ENCODE data around the gene CTIF.

Gene CTIF

GRCh38 chr18:48683661-48684060 is 144.8 kb downstream of the CTIF start:
- DNase-seq (ENCODE audit: low read depth), result no peak

- no peak for DNase-seq (ENCODE audit: low read depth)
Observed at GRCh38 chr18:48687346-48688042, 148.7 kb downstream of the CTIF start.

- no peak for DNase-seq (ENCODE audit: low read depth)
Observed at GRCh38 chr18:48688961-48689360, 150.1 kb downstream of the CTIF start.

- no peak for DNase-seq (ENCODE audit: low read depth)
Observed at GRCh38 chr18:48689548-48689947, 150.7 kb downstream of the CTIF start.

- DNase-seq (ENCODE audit: low read depth), result no peak
Observed at GRCh38 chr18:48690494-48690893, 151.7 kb downstream of the CTIF start.

GRCh38 chr18:48693006-48693405 is 154.2 kb downstream of the CTIF start:
- DNase-seq (ENCODE audit: low read depth), result no peak

- no peak for DNase-seq (ENCODE audit: low read depth)
Observed at GRCh38 chr18:48693625-48694262, 154.9 kb downstream of the CTIF start.

- DNase-seq (ENCODE audit: low read depth), result no peak
Observed at GRCh38 chr18:48694295-48694694, 155.5 kb downstream of the CTIF start.

- DNase-seq (ENCODE audit: low read depth), result no peak
Observed at GRCh38 chr18:48695671-48696070, 156.8 kb downstream of the CTIF start.

GRCh38 chr18:48696218-48696617 is 157.4 kb downstream of the CTIF start:
- no peak for DNase-seq (ENCODE audit: low read depth)

- no peak for DNase-seq (ENCODE audit: low read depth)
Observed at GRCh38 chr18:48697441-48697840, 158.6 kb downstream of the CTIF start.

- DNase-seq (ENCODE audit: low read depth), result no peak
Observed at GRCh38 chr18:48698707-48699106, 159.9 kb downstream of the CTIF start.

GRCh38 chr18:48699761-48700160 is 160.9 kb downstream of the CTIF start:
- DNase-seq (ENCODE audit: low read depth), result no peak

- DNase-seq (ENCODE audit: low read depth), result no peak
Observed at GRCh38 chr18:48700446-48700845, 161.6 kb downstream of the CTIF start.

GRCh38 chr18:48702346-48703027 is 163.7 kb downstream of the CTIF start:
- no peak for DNase-seq (ENCODE audit: low read depth)

- no peak for DNase-seq (ENCODE audit: low read depth)
Observed at GRCh38 chr18:48703028-48703386, 164.2 kb downstream of the CTIF start.

- DNase-seq (ENCODE audit: low read depth), result no peak
Observed at GRCh38 chr18:48703418-48703817, 164.6 kb downstream of the CTIF start.

- no peak for DNase-seq (ENCODE audit: low read depth)
Observed at GRCh38 chr18:48705043-48705442, 166.2 kb downstream of the CTIF start.

- DNase-seq (ENCODE audit: low read depth), result no peak
Observed at GRCh38 chr18:48705531-48705930, 166.7 kb downstream of the CTIF start.

GRCh38 chr18:48706731-48707130 is 167.9 kb downstream of the CTIF start:
- no peak for DNase-seq (ENCODE audit: low read depth)

- DNase-seq (ENCODE audit: low read depth), result no peak
Observed at GRCh38 chr18:48707636-48708296, 168.9 kb downstream of the CTIF start.

- no peak for DNase-seq (ENCODE audit: low read depth)
Observed at GRCh38 chr18:48708807-48709206, 170.0 kb downstream of the CTIF start.

Data from stimulated activated CD8-positive, alpha-beta memory T cell treated with anti-CD3 and anti-CD28 coated beads, Interleukin-7, amount 100 ng/mL, for 24 hours (primary cell).